Measurements from ENCODE around the gene THAP11. TPM values are rescaled to one million over a fixed set of nuclear protein-coding genes. Genes with fewer than 3 reads are reported as not detected.

The THAP11 gene
- total and polyA plus RNA-seq, 2 experiments from 2014 or later = 37.3 to 115 TPM

DNA sequence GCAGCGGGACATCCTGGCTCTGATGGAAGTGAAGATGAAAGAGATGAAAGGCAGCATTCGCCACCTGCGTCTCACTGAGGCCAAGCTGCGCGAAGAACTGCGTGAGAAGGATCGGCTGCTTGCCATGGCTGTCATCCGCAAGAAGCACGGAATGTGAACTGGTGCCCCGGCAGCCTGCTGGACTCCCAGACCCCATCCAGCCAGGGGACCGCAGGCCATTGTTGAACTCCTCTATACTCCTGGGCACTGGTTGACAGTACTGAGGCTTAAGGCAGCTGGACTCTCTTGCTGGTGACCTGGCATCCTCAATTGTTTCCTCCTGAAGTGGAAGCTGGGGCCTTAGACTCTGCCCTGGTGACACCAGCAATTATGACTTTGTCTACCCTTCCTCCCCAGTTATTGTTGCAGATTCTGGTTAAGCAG is 1.2 kb downstream of the THAP11 start:
- Histone ChIP-seq H3K4me1 (ENCODE audit: insufficient read depth) (peaks cover 35% of the 10 kb centered on the region), H2AFZ (no peak overlapping the region), H3K4me3 (peak overlapping the region; percentile 91), H3K79me2 (replicated peaks; ENCODE audit: insufficient read depth) (peaks cover 41% of the 10 kb centered on the region), H4K20me1 (replicated peaks; ENCODE audit: insufficient read depth) (peaks cover 20% of the 10 kb centered on the region), H3K27me3 (ENCODE audit: insufficient read depth) (no peaks in the 10 kb centered on the region), H3K9me2 (ENCODE audit: insufficient read depth) (no peaks in the 10 kb centered on the region), H3K36me3 (ENCODE audit: insufficient read depth) (no peaks in the 10 kb centered on the region), H3K27ac (ENCODE audit: low read depth) (no peak overlapping the region), H3F3A (replicated peaks; ENCODE audit: low read depth) (peaks cover 25% of the 10 kb centered on the region), H3K4me2 (peak overlapping the region; percentile 87)
- Mint-ChIP-seq H3K4me1 (peaks cover 44% of the 10 kb centered on the region), H3K4me3 (peak overlapping the region; percentile 80), H3K27me3 (ENCODE audit: insufficient read depth, low read depth, poor library complexity) (peaks cover 18% of the 10 kb centered on the region), H3K27ac (no peak overlapping the region), H3K9me3 (no peaks in the 10 kb centered on the region), H3K36me3 (ENCODE audit: low read depth) (peaks cover 12% of the 10 kb centered on the region)
- DNase-seq (ENCODE audit: low spot score) (no peak), ATAC-seq (no peak)
- TF ChIP-seq ZNF331 (CRISPR knock-in tag; IDR thresholded peaks at IDR 0.05; ENCODE audit: low read depth) = no peak
- no peak for TF ChIP-seq ZNF114 (CRISPR knock-in tag; IDR thresholded peaks at IDR 0.05)
- TF ChIP-seq, protein P1, sequence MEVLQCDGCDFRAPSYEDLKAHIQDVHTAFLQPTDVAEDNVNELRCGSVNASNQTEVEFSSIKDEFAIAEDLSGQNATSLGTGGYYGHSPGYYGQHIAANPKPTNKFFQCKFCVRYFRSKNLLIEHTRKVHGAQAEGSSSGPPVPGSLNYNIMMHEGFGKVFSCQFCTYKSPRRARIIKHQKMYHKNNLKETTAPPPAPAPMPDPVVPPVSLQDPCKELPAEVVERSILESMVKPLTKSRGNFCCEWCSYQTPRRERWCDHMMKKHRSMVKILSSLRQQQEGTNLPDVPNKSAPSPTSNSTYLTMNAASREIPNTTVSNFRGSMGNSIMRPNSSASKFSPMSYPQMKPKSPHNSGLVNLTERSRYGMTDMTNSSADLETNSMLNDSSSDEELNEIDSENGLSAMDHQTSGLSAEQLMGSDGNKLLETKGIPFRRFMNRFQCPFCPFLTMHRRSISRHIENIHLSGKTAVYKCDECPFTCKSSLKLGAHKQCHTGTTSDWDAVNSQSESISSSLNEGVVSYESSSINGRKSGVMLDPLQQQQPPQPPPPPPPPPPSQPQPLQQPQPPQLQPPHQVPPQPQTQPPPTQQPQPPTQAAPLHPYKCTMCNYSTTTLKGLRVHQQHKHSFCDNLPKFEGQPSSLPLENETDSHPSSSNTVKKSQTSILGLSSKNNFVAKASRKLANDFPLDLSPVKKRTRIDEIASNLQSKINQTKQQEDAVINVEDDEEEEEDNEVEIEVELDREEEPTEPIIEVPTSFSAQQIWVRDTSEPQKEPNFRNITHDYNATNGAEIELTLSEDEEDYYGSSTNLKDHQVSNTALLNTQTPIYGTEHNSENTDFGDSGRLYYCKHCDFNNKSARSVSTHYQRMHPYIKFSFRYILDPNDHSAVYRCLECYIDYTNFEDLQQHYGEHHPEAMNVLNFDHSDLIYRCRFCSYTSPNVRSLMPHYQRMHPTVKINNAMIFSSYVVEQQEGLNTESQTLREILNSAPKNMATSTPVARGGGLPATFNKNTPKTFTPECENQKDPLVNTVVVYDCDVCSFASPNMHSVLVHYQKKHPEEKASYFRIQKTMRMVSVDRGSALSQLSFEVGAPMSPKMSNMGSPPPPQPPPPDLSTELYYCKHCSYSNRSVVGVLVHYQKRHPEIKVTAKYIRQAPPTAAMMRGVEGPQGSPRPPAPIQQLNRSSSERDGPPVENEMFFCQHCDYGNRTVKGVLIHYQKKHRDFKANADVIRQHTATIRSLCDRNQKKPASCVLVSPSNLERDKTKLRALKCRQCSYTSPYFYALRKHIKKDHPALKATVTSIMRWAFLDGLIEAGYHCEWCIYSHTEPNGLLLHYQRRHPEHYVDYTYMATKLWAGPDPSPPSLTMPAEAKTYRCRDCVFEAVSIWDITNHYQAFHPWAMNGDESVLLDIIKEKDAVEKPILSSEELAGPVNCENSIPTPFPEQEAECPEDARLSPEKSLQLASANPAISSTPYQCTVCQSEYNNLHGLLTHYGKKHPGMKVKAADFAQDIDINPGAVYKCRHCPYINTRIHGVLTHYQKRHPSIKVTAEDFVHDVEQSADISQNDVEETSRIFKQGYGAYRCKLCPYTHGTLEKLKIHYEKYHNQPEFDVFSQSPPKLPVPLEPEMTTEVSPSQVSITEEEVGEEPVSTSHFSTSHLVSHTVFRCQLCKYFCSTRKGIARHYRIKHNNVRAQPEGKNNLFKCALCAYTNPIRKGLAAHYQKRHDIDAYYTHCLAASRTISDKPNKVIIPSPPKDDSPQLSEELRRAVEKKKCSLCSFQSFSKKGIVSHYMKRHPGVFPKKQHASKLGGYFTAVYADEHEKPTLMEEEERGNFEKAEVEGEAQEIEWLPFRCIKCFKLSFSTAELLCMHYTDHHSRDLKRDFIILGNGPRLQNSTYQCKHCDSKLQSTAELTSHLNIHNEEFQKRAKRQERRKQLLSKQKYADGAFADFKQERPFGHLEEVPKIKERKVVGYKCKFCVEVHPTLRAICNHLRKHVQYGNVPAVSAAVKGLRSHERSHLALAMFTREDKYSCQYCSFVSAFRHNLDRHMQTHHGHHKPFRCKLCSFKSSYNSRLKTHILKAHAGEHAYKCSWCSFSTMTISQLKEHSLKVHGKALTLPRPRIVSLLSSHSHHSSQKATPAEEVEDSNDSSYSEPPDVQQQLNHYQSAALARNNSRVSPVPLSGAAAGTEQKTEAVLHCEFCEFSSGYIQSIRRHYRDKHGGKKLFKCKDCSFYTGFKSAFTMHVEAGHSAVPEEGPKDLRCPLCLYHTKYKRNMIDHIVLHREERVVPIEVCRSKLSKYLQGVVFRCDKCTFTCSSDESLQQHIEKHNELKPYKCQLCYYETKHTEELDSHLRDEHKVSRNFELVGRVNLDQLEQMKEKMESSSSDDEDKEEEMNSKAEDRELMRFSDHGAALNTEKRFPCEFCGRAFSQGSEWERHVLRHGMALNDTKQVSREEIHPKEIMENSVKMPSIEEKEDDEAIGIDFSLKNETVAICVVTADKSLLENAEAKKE (CRISPR knock-in tag; IDR thresholded peaks at IDR 0.05) = no peak
- no peak for TF ChIP-seq NANOG (IDR thresholded peaks at IDR 0.05; ENCODE audit: borderline replicate concordance)
- TF ChIP-seq, protein P2, sequence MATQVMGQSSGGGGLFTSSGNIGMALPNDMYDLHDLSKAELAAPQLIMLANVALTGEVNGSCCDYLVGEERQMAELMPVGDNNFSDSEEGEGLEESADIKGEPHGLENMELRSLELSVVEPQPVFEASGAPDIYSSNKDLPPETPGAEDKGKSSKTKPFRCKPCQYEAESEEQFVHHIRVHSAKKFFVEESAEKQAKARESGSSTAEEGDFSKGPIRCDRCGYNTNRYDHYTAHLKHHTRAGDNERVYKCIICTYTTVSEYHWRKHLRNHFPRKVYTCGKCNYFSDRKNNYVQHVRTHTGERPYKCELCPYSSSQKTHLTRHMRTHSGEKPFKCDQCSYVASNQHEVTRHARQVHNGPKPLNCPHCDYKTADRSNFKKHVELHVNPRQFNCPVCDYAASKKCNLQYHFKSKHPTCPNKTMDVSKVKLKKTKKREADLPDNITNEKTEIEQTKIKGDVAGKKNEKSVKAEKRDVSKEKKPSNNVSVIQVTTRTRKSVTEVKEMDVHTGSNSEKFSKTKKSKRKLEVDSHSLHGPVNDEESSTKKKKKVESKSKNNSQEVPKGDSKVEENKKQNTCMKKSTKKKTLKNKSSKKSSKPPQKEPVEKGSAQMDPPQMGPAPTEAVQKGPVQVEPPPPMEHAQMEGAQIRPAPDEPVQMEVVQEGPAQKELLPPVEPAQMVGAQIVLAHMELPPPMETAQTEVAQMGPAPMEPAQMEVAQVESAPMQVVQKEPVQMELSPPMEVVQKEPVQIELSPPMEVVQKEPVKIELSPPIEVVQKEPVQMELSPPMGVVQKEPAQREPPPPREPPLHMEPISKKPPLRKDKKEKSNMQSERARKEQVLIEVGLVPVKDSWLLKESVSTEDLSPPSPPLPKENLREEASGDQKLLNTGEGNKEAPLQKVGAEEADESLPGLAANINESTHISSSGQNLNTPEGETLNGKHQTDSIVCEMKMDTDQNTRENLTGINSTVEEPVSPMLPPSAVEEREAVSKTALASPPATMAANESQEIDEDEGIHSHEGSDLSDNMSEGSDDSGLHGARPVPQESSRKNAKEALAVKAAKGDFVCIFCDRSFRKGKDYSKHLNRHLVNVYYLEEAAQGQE (IDR thresholded peaks at IDR 0.05; ENCODE audit: unreplicated experiment) = no peak
- TF ChIP-seq JUNB (IDR thresholded peaks at IDR 0.05; ENCODE audit: unreplicated experiment) = no peak
- TF ChIP-seq EZH2phosphoT487 (IDR thresholded peaks at IDR 0.05; ENCODE audit: unreplicated experiment) = no peak
- TF ChIP-seq EZH2 (IDR thresholded peaks at IDR 0.05; ENCODE audit: low read depth, unreplicated experiment) = no peak
- TF ChIP-seq, protein P3, sequence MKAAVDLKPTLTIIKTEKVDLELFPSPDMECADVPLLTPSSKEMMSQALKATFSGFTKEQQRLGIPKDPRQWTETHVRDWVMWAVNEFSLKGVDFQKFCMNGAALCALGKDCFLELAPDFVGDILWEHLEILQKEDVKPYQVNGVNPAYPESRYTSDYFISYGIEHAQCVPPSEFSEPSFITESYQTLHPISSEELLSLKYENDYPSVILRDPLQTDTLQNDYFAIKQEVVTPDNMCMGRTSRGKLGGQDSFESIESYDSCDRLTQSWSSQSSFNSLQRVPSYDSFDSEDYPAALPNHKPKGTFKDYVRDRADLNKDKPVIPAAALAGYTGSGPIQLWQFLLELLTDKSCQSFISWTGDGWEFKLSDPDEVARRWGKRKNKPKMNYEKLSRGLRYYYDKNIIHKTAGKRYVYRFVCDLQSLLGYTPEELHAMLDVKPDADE (IDR thresholded peaks at IDR 0.05) = no peak
- TF ChIP-seq, protein P4, sequence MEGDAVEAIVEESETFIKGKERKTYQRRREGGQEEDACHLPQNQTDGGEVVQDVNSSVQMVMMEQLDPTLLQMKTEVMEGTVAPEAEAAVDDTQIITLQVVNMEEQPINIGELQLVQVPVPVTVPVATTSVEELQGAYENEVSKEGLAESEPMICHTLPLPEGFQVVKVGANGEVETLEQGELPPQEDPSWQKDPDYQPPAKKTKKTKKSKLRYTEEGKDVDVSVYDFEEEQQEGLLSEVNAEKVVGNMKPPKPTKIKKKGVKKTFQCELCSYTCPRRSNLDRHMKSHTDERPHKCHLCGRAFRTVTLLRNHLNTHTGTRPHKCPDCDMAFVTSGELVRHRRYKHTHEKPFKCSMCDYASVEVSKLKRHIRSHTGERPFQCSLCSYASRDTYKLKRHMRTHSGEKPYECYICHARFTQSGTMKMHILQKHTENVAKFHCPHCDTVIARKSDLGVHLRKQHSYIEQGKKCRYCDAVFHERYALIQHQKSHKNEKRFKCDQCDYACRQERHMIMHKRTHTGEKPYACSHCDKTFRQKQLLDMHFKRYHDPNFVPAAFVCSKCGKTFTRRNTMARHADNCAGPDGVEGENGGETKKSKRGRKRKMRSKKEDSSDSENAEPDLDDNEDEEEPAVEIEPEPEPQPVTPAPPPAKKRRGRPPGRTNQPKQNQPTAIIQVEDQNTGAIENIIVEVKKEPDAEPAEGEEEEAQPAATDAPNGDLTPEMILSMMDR (conservative IDR thresholded peaks at IDR 0.05; ENCODE audit: low read depth in 2 of 2) = no peak
- no peak for TF ChIP-seq STAT1 (IDR thresholded peaks at IDR 0.05; ENCODE audit: unreplicated experiment)
- no peak for TF ChIP-seq POLR2AphosphoS5 (IDR thresholded peaks at IDR 0.05; ENCODE audit: low read depth)
- no peak for TF ChIP-seq CREB1 (CRISPR knock-in tag; IDR thresholded peaks at IDR 0.05; ENCODE audit: low read depth)
